Transverse colon (tissue), 4 donors: ENCODE measurements around the gene IGLL5.

Experiments used
- CTCF ChIP-seq, 5 experiments: fragments of 200-600 bp in 3 of 5; fragments of 450-650 bp in 2 of 5; sonication (generic) in 3 of 5; IDR thresholded peaks; 1 replicate in 2 of 5; 2 replicates in 3 of 5; pipeline ENCODE4 v1.5.1; 2016 to 2017; ENCODE audit warnings: antibody characterized with exemption in 5 of 5, inconsistent platforms in 3 of 5, mild to moderate bottlenecking in 2 of 5, moderate library complexity in 1 of 5
- EP300 ChIP-seq: sonication (generic); formaldehyde crosslinking; IDR thresholded peaks from one replicate; pipeline ENCODE4 v1.6.1; 2017; ENCODE audit warnings: antibody characterized with exemption, low read depth
- POLR2A ChIP-seq: fragments of 450-650 bp; IDR thresholded peaks from one replicate; pipeline ENCODE4 v1.6.1; 2016; ENCODE audit warnings: antibody characterized with exemption, mild to moderate bottlenecking, moderate library complexity
- POLR2AphosphoS5 ChIP-seq, 3 donors: sonication (generic); formaldehyde crosslinking; IDR thresholded peaks; one replicate each; pipeline ENCODE4 v1.6.1; 2016; ENCODE audit warnings: antibody characterized with exemption in 3 of 3

GRCh38 chr22:22893077-22893805 lies 5.6 kb downstream of the IGLL5 start:
- TF ChIP-seq POLR2A (no peak), CTCF (IDR thresholded peaks at IDR 0.05) (no peak), EP300 (no peak), POLR2AphosphoS5 (IDR thresholded peaks at IDR 0.05) (no peak)
